ENCODE measurements around the gene INSL3. TPM values are rescaled to one million over a fixed set of nuclear protein-coding genes. Genes with fewer than 3 reads are reported as not detected.

INSL3 gene
- total RNA-seq, 1 donor from 2014 or later: not detected

- peak overlapping the region; percentile 83 for H3K4me2 ChIP-seq (ENCODE audit: low read length)
- Mint-ChIP-seq H3K27me3 (ENCODE audit: low read depth, unreplicated experiment) (peaks cover 38% of the 10 kb centered on the region), H3K4me3 (ENCODE audit: unreplicated experiment) (peak overlapping the region; percentile 73)
These were observed 20.7 kb upstream of the INSL3 start for GRCh38 chr19:17841810-17842662.

DNA sequence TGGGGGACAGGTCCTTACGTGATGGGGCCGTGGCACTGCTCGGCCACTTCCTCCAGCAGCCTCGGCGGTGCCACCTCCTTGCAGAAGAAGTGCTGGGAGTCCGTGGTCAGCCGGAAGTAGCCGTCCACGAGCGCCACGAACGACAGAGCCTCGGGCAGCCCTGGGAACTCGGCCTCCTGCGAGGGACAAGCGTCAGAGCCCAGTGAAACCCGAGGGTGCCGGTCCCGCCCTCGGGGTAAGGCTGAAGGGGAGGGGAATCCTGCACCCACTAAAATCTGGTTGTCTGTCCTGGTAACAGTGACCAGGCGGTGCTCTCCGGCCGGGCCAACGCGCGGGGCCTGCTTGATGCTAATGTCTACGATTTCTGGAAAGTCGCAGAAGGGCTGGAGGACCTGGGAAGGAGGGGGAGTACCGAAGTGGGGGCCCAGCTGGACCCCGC lies 20.1 kb upstream of the INSL3 start:
- FAIRE-seq (no peak), DNase-seq (ENCODE audit: low read depth) (no peak)
- Histone ChIP-seq H3K27me3 (ENCODE audit: insufficient read depth, low read length) (no peaks in the 10 kb centered on the region), H3K36me3 (ENCODE audit: insufficient read depth, low read length) (no peaks in the 10 kb centered on the region), H3K79me2 (ENCODE audit: insufficient read depth, low read length) (no peaks in the 10 kb centered on the region), H3K27ac (ENCODE audit: low read depth, low read length) (no peak overlapping the region), H3K9ac (ENCODE audit: low read length) (no peak overlapping the region), H4K20me1 (ENCODE audit: insufficient read depth, low read length) (no peaks in the 10 kb centered on the region), H3K9me3 (ENCODE audit: insufficient read depth, low read depth, low read length) (no peaks in the 10 kb centered on the region), H3K4me3 (ENCODE audit: insufficient read depth, low read depth, low read length) (no peak overlapping the region), H3K4me2 (ENCODE audit: low read length) (peak overlapping the region; percentile 83), H3K4me1 (ENCODE audit: insufficient read depth, low read length) (no peaks in the 10 kb centered on the region), H2AFZ (ENCODE audit: low read depth, low read length) (peak overlapping the region; percentile 42)
- no peaks in the 10 kb centered on the region for H3K4me1 Mint-ChIP-seq (ENCODE audit: low read depth, unreplicated experiment)
- H3K27ac Mint-ChIP-seq (ENCODE audit: unreplicated experiment): no peak overlapping the region
- peak overlapping the region; percentile 76 for H3K4me3 Mint-ChIP-seq (ENCODE audit: unreplicated experiment)
- peaks cover 3% of the 10 kb centered on the region for H3K36me3 Mint-ChIP-seq (ENCODE audit: low read depth, unreplicated experiment)
- TF ChIP-seq, protein P1, sequence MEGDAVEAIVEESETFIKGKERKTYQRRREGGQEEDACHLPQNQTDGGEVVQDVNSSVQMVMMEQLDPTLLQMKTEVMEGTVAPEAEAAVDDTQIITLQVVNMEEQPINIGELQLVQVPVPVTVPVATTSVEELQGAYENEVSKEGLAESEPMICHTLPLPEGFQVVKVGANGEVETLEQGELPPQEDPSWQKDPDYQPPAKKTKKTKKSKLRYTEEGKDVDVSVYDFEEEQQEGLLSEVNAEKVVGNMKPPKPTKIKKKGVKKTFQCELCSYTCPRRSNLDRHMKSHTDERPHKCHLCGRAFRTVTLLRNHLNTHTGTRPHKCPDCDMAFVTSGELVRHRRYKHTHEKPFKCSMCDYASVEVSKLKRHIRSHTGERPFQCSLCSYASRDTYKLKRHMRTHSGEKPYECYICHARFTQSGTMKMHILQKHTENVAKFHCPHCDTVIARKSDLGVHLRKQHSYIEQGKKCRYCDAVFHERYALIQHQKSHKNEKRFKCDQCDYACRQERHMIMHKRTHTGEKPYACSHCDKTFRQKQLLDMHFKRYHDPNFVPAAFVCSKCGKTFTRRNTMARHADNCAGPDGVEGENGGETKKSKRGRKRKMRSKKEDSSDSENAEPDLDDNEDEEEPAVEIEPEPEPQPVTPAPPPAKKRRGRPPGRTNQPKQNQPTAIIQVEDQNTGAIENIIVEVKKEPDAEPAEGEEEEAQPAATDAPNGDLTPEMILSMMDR (IDR thresholded peaks at IDR 0.05; ENCODE audit: insufficient read depth, low read depth, low read length): no peak
- no peak for TF ChIP-seq EZH2 (IDR thresholded peaks at IDR 0.05; ENCODE audit: insufficient read depth, low read length)
- peaks cover 42% of the 10 kb centered on the region for H3K27me3 Mint-ChIP-seq (ENCODE audit: low read depth, unreplicated experiment)
- peaks cover 2% of the 10 kb centered on the region for H3K9me3 Mint-ChIP-seq (ENCODE audit: unreplicated experiment)

More at GRCh38 chr19:17841810-17842662, 20.7 kb upstream of the INSL3 start:
- Histone ChIP-seq H3K9ac (ENCODE audit: low read length) (peak overlapping the region; percentile 40), H3K27ac (ENCODE audit: low read depth, low read length) (no peak overlapping the region), H3K4me1 (ENCODE audit: insufficient read depth, low read length) (no peaks in the 10 kb centered on the region), H4K20me1 (ENCODE audit: insufficient read depth, low read length) (no peaks in the 10 kb centered on the region), H3K9me3 (ENCODE audit: insufficient read depth, low read depth, low read length) (no peaks in the 10 kb centered on the region), H3K4me3 (ENCODE audit: insufficient read depth, low read depth, low read length) (peak overlapping the region; percentile 29), H3K27me3 (ENCODE audit: insufficient read depth, low read length) (no peaks in the 10 kb centered on the region), H3K79me2 (ENCODE audit: insufficient read depth, low read length) (no peaks in the 10 kb centered on the region), H2AFZ (ENCODE audit: low read depth, low read length) (peak overlapping the region; percentile 85), H3K36me3 (ENCODE audit: insufficient read depth, low read length) (no peaks in the 10 kb centered on the region)
- peaks cover 2% of the 10 kb centered on the region for H3K9me3 Mint-ChIP-seq (ENCODE audit: unreplicated experiment)
- TF ChIP-seq EZH2 (IDR thresholded peaks at IDR 0.05; ENCODE audit: insufficient read depth, low read length): no peak
- TF ChIP-seq, protein P1 (IDR thresholded peaks at IDR 0.05; ENCODE audit: insufficient read depth, low read depth, low read length): no peak
- H3K4me1 Mint-ChIP-seq (ENCODE audit: low read depth, unreplicated experiment): no peaks in the 10 kb centered on the region
- H3K27ac Mint-ChIP-seq (ENCODE audit: unreplicated experiment): no peak overlapping the region
- DNase-seq (ENCODE audit: low read depth) (peak; percentile 49), FAIRE-seq (no peak)
- H3K36me3 Mint-ChIP-seq (ENCODE audit: low read depth, unreplicated experiment): peaks cover 3% of the 10 kb centered on the region

- peaks cover 2% of the 10 kb centered on the region for H3K9me3 Mint-ChIP-seq (ENCODE audit: unreplicated experiment)
- no peaks in the 10 kb centered on the region for H3K36me3 ChIP-seq (ENCODE audit: insufficient read depth, low read length)
- no peak overlapping the region for H3K27ac ChIP-seq (ENCODE audit: low read depth, low read length)
- no peak overlapping the region for H3K9ac ChIP-seq (ENCODE audit: low read length)
- H3K79me2 ChIP-seq (ENCODE audit: insufficient read depth, low read length): no peaks in the 10 kb centered on the region
- no peaks in the 10 kb centered on the region for H3K4me1 ChIP-seq (ENCODE audit: insufficient read depth, low read length)
- H3K4me1 Mint-ChIP-seq (ENCODE audit: low read depth, unreplicated experiment): no peaks in the 10 kb centered on the region
- H2AFZ ChIP-seq (ENCODE audit: low read depth, low read length): no peak overlapping the region
- no peak overlapping the region for H3K4me2 ChIP-seq (ENCODE audit: low read length)
- H3K4me3 ChIP-seq (ENCODE audit: insufficient read depth, low read depth, low read length): no peak overlapping the region
- H3K27me3 Mint-ChIP-seq (ENCODE audit: low read depth, unreplicated experiment): peaks cover 52% of the 10 kb centered on the region
- no peaks in the 10 kb centered on the region for H3K27me3 ChIP-seq (ENCODE audit: insufficient read depth, low read length)
- DNase-seq (ENCODE audit: low read depth) (no peak), FAIRE-seq (no peak)
- no peak overlapping the region for H3K4me3 Mint-ChIP-seq (ENCODE audit: unreplicated experiment)
- H3K9me3 ChIP-seq (ENCODE audit: insufficient read depth, low read depth, low read length): no peaks in the 10 kb centered on the region
- H3K36me3 Mint-ChIP-seq (ENCODE audit: low read depth, unreplicated experiment): peaks cover 3% of the 10 kb centered on the region
- TF ChIP-seq EZH2 (IDR thresholded peaks at IDR 0.05; ENCODE audit: insufficient read depth, low read length): no peak
- TF ChIP-seq, protein P1 (IDR thresholded peaks at IDR 0.05; ENCODE audit: insufficient read depth, low read depth, low read length): no peak
- no peak overlapping the region for H3K27ac Mint-ChIP-seq (ENCODE audit: unreplicated experiment)
- H4K20me1 ChIP-seq (ENCODE audit: insufficient read depth, low read length): no peaks in the 10 kb centered on the region
These were observed 18.7 kb upstream of the INSL3 start for GRCh38 chr19:17840019-17840418.

Measured in astrocyte (in vitro differentiated cells and primary cell).